Stimulated activated naive B cell treated with anti-CD40 and anti-IgM and Interleukin-4, amounts not matched to agents 10 μg/mL and 1 μg/mL and 100 μg/mL, for 72 hours (primary cell): ENCODE results near the gene THYN1.
A peak's percentile ranks its signal among the peaks of the same experiment; 100 is the strongest.
"Not testable (repeated sequence)": the region's sequence is repeated elsewhere in the genome, so short reads cannot be mapped to it uniquely, and the experiment has no call there.

Experiments
- ATAC-seq, 2 donors: fragments of 150-1000 bp; cut with Tn5 transposase; replicated peaks; 2 replicates each; pipeline ENCODE4 v1.10.0; 2021; ENCODE audit warnings: moderate library complexity in 1 of 2
- DNase-seq: peaks from one replicate; pipeline ENCODE4 v3.0.0; 2021
- H3K27ac Mint-ChIP-seq: one replicate; pipeline ENCODE4 v1.8.0; 2022; ENCODE audit warnings: mild to moderate bottlenecking, mixed read lengths
- H3K27me3 Mint-ChIP-seq, 2 donors: one replicate each; pipeline ENCODE4 v1.8.0; 2022; ENCODE audit warnings: mixed read lengths in 2 of 2
- H3K36me3 Mint-ChIP-seq, 2 donors: one replicate each; pipeline ENCODE4 v1.8.0; 2022; ENCODE audit warnings: mixed read lengths in 2 of 2, mild to moderate bottlenecking in 1 of 2
- H3K4me1 Mint-ChIP-seq, 2 donors: one replicate each; pipeline ENCODE4 v1.8.0; 2022; ENCODE audit warnings: mixed read lengths in 2 of 2, mild to moderate bottlenecking in 1 of 2
- H3K4me3 Mint-ChIP-seq, 2 donors: one replicate each; pipeline ENCODE4 v1.8.0; 2022; ENCODE audit warnings: mild to moderate bottlenecking in 2 of 2, mixed read lengths in 2 of 2, moderate library complexity in 1 of 2
- H3K9me3 Mint-ChIP-seq, 2 donors: one replicate each; pipeline ENCODE4 v1.8.0; 2022; ENCODE audit warnings: mixed read lengths in 2 of 2, mild to moderate bottlenecking in 1 of 2

Gene THYN1

DNA sequence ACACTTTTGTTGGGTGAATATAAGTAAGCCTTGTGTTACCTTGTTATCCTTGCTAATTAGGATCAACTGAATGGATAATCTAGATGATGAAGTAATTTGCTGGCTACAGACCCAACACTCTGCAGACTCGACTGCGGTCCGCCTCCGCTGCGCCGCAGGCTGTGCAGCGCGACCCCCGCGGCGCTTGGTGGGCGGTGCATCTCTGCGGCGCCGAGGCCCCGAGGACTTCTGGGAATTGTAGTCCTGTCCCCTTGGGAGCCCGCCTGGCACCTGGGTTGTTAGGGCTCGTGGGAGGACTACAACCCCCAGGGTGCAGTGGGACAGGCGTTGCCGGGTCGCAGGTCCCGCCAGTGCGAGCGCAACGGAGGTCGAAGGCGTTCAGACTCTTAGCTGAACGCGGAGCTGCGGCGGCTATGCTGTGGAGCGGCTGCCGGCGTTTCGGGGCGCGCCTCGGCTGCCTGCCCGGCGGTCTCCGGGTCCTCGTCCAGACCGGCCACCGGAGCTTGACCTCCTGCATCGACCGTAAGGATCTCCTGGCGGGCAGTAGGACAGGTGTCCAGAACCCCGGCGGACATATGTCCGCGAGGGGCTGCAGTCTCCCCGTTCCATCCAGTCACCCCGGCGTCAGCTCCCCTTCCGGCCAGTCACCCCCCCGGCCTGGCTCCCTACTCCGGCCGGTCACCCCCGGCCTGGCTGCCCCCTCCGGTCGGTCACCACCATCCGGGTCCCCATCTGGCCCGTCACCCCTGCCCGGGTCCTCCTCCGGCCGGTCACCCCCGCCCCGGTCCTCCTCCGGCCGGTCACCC, at the start of gene THYN1, which contains the start of gene ACAD8:
Gene THYN1 (minus strand): TSS at position 165 of the 806 bp plus-strand sequence. CDS start 470 bp downstream, outside the sequence.
Gene ACAD8 (plus strand): TSS at position 381 of the 806 bp plus-strand sequence. CDS start 33 bp downstream, at position 414.
- Mint-ChIP-seq H3K4me3 (peak within 1 kb of the TSS; percentile 94 to 96), H3K27me3 (no peaks in the 10 kb centered on the region), H3K36me3 (peaks cover 17 to 22% of the 10 kb centered on the region in 2 donors), H3K4me1 (peaks cover 8 to 33% of the 10 kb centered on the region in 2 donors), H3K27ac (peak within 1 kb of the TSS; percentile 93), H3K9me3 (no peaks in the 10 kb centered on the region)
- ATAC-seq = peak; percentile 99
- DNase-seq = peak; percentile 95

DNA sequence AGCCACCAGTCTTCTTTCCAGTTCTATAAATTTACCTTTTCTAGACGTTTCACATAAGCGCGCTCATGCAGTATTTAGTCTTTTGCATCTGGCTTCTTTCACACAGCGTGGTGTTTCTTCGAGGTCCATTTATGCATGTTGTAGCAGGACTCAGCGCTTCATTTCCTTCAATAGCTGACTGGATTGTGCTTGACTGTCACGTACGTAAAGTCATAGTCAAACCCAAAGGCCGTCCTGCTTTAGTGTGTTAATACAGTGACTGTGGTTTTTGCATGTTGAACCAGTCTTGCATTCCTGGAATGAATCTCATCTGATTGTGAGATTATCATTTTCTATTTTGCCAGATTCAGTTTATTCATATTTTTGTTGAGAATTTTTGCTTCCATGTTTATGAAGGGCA, 41.5 kb upstream of the THYN1 start:
- Mint-ChIP-seq H3K27ac (peak overlapping the region; percentile 63), H3K27me3 (peaks cover 24 to 27% of the 10 kb centered on the region in 2 donors), H3K36me3 (no peaks in the 10 kb centered on the region), H3K9me3 (no peaks in the 10 kb centered on the region), H3K4me3 (no peak overlapping the region), H3K4me1 (no peaks in the 10 kb centered on the region)
- DNase-seq = no peak
- no peak for ATAC-seq

GRCh38 chr11:134293119-134294113, 40.3 kb upstream of the THYN1 start:
- Mint-ChIP-seq H3K4me3 (no peak overlapping the region), H3K36me3 (no peaks in the 10 kb centered on the region), H3K9me3 (no peaks in the 10 kb centered on the region), H3K4me1 (no peaks in the 10 kb centered on the region), H3K27me3 (peaks cover 17 to 19% of the 10 kb centered on the region in 2 donors), H3K27ac (no peak overlapping the region)
- ATAC-seq (peak in 1 of 2 donors; percentile 34), DNase-seq (no peak)

DNA sequence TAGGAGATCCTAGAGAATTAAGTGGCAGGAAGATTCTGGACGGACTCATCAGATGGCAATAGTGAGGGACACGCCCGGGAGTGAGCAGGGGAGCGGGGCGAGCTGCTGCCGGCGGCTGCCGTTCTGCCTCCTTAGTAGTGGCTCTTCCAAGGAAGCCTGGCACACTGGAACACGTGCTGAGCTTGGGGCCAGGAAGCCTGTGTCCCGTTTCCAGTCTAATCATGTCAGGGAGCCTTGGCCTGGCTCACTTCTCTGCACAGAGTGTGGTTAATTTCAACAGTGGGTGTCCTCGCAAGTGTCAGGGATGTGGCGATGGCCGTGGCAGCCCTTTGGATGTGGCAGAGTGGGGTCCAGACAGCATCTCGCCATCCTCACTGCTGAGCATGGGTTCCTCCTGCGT, 39.5 kb upstream of the THYN1 start:
- DNase-seq (no peak), ATAC-seq (no peak)
- Mint-ChIP-seq H3K27me3 (peaks cover 16 to 25% of the 10 kb centered on the region in 2 donors), H3K4me1 (no peaks in the 10 kb centered on the region), H3K36me3 (no peaks in the 10 kb centered on the region), H3K9me3 (no peaks in the 10 kb centered on the region), H3K27ac (no peak overlapping the region), H3K4me3 (no peak overlapping the region)

DNA sequence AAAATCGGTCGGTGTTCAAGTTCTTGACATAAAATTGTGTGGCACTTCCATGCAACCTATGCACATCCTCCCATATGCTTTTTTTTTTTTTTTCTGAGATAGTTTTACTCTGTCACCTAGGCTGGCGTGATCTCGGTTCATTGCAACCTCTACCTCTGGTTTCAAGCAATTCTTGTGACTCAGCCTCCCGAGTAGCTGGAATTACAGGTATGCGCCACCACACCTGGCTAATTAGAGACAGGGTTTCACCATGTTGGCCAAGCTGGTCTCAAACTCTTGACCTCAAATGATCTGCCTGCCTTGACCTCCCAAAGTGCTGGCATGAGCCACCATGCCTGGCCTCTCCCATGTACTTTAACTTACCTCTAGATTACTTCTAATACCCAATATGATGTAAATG, 38.0 kb upstream of the THYN1 start:
- H3K4me1 Mint-ChIP-seq = no peaks in the 10 kb centered on the region
- H3K27ac Mint-ChIP-seq = no peak overlapping the region
- H3K36me3 Mint-ChIP-seq = no peaks in the 10 kb centered on the region
- ATAC-seq (no peak), DNase-seq (no peak)
- peaks cover 16 to 26% of the 10 kb centered on the region in 2 donors for H3K27me3 Mint-ChIP-seq
- no peak overlapping the region for H3K4me3 Mint-ChIP-seq
- no peaks in the 10 kb centered on the region for H3K9me3 Mint-ChIP-seq

DNA sequence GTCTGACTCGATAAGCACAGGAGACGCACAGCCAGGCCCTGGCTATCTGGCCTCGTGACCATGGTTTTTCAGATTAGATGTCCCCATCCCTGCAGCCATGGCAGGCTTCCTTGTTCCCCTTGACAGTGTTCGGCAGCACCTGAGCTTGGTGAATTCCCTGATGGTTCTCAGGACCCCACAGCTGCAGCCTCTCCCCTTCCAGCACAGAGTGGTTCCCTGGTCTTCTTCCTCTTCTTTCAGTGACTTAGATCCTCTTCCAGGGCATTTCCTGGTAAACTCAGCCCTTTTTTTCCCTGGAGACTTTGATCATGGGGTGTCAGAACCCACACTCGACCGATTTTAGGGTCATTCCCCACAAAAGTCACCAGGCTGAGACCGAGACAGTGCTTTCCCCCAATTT, 37.5 kb upstream of the THYN1 start:
- Mint-ChIP-seq H3K4me3 (no peak overlapping the region), H3K4me1 (no peaks in the 10 kb centered on the region), H3K27ac (no peak overlapping the region)

DNA sequence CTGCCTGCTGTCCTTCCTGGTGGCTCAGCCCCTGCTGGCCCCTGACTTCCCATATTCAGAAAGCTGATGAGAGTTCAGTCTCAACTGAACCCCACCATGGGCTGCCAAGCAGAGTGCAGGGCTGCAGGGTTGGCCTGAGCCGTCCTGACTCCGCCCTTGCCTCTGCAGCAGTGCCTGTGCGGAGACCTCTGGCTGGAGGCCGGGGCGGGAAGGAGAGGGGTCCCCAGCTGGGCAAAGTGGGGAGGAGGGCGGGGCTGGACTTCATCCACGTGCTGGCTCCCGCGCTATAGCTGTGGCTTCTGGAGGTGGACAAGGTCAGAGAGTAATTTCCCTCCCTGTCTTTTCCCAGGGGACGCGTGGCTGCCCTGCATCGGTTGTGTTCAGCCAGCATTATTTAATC, 36.6 kb upstream of the THYN1 start:
- Mint-ChIP-seq H3K4me1 (no peaks in the 10 kb centered on the region), H3K27ac (no peak overlapping the region), H3K4me3 (no peak overlapping the region), H3K27me3 (peaks cover 16 to 31% of the 10 kb centered on the region in 2 donors), H3K9me3 (no peaks in the 10 kb centered on the region), H3K36me3 (no peaks in the 10 kb centered on the region)
- ATAC-seq (no peak), DNase-seq (no peak)

More for the DNA sequence above, 37.5 kb upstream of the THYN1 start:
- DNase-seq (no peak), ATAC-seq (no peak)
- Mint-ChIP-seq H3K36me3 (no peaks in the 10 kb centered on the region), H3K27me3 (peaks cover 16 to 31% of the 10 kb centered on the region in 2 donors), H3K9me3 (no peaks in the 10 kb centered on the region)

- H3K9me3 Mint-ChIP-seq = no peaks in the 10 kb centered on the region
- H3K4me3 Mint-ChIP-seq = no peak overlapping the region
- DNase-seq = no peak
- no peaks in the 10 kb centered on the region for H3K36me3 Mint-ChIP-seq
- no peak overlapping the region for H3K27ac Mint-ChIP-seq
- H3K27me3 Mint-ChIP-seq = peaks cover 14 to 28% of the 10 kb centered on the region in 2 donors
- no peak for ATAC-seq
- H3K4me1 Mint-ChIP-seq = no peaks in the 10 kb centered on the region
Measured at GRCh38 chr11:134289167-134289566, 36.0 kb upstream of the THYN1 start.

DNA sequence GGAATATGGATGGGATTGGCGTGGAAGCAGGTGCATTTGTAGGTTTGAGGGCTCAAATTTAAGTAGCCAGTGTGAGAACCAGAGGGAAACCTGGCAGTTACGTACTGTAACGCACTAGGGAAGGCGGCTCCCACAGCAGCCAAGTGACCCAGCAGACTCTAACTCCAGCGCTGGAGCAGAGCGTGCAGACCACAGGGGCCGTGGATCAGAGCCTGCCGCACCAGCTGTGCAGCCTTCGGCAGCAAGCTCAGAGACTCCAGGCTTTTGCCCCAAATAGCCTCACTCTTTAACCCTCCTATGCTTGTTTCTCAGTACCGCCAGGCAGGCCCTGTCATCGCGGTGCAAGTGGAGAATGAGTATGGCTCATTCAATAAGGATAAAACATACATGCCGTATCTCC, 35.3 kb upstream of the THYN1 start:
- ATAC-seq (no peak), DNase-seq (no peak)
- no peak overlapping the region for H3K27ac Mint-ChIP-seq
- H3K4me1 Mint-ChIP-seq = no peaks in the 10 kb centered on the region
- H3K27me3 Mint-ChIP-seq = peaks cover 16 to 34% of the 10 kb centered on the region in 2 donors
- no peaks in the 10 kb centered on the region for H3K9me3 Mint-ChIP-seq
- no peaks in the 10 kb centered on the region for H3K36me3 Mint-ChIP-seq
- no peak overlapping the region for H3K4me3 Mint-ChIP-seq

GRCh38 chr11:134287561-134287960, 34.4 kb upstream of the THYN1 start:
- peaks cover 18 to 34% of the 10 kb centered on the region in 2 donors for H3K27me3 Mint-ChIP-seq
- DNase-seq (no peak), ATAC-seq (no peak)
- no peaks in the 10 kb centered on the region for H3K9me3 Mint-ChIP-seq
- no peaks in the 10 kb centered on the region for H3K36me3 Mint-ChIP-seq
- no peak overlapping the region for H3K27ac Mint-ChIP-seq
- H3K4me3 Mint-ChIP-seq = no peak overlapping the region
- no peaks in the 10 kb centered on the region for H3K4me1 Mint-ChIP-seq

- H3K36me3 Mint-ChIP-seq, H3K9me3 Mint-ChIP-seq, H3K4me1 Mint-ChIP-seq, H3K4me3 Mint-ChIP-seq, ATAC-seq, DNase-seq, H3K27ac Mint-ChIP-seq: not testable (repeated sequence)
- peaks cover 42 to 44% of the 10 kb centered on the region in 2 donors for H3K27me3 Mint-ChIP-seq
Measured at GRCh38 chr11:134284349-134284748, 31.2 kb upstream of the THYN1 start.

- Mint-ChIP-seq H3K4me3 (no peak overlapping the region), H3K9me3 (peaks cover 0 to under 1% of the 10 kb centered on the region in 2 donors), H3K4me1 (no peaks in the 10 kb centered on the region), H3K36me3 (peaks cover 0 to 1% of the 10 kb centered on the region in 2 donors), H3K27me3 (peaks cover 46 to 47% of the 10 kb centered on the region in 2 donors), H3K27ac (no peak overlapping the region)
- ATAC-seq = no peak
- DNase-seq = no peak
Measured at GRCh38 chr11:134283461-134284230, 30.5 kb upstream of the THYN1 start.

DNA sequence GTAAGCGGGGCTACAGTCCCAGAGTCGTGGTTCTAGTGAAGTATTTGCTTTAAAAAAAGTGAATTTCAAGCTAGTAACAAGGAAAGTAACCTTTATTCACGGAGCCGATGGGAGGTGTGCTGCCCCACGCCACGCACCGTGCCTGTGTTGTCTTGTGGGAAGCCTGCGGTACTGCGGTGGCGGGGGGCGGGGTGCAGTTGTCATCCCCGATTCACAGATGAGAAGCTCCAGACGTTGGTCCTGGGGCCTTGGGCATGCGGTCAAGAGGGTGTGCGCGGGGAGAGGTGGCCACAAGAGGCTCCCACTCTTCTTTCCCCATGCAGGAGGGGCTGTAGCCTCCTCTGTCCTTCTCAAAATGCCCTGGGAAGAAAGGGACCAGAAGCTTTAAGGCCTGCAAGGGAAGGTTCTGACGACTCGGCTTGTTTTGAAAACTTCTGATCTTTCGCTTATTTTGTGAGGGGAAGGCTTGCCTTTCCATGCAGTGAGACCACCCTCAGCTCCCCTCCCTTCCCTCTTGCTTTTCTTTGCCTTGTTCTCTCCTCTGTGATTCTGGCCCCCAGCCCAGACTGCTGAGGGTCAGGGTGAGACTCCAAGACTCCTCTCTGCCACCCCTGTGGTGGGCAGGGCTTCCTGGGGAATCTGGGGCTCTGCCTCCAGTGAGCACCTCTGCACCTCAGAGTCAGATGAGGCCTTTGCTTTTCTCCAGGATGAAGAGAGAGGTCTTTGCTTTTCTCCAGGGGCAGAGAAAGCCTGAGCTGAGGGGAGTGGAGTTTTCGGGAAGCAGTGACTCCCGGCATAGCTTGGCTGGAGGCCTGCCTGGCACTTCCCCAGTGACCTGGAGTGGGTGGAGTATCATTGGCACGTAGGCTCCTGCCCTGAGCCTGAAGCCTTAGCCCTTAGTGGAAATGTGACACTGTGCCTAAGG, 29.2 kb upstream of the THYN1 start:
- Mint-ChIP-seq H3K27me3 (peaks cover 51 to 59% of the 10 kb centered on the region in 2 donors), H3K4me1 (peaks cover 0 to 4% of the 10 kb centered on the region in 2 donors), H3K36me3 (peaks cover 0 to 1% of the 10 kb centered on the region in 2 donors), H3K9me3 (peaks cover 4 to 5% of the 10 kb centered on the region in 2 donors), H3K27ac (no peak overlapping the region), H3K4me3 (no peak overlapping the region)
- DNase-seq = no peak
- no peak for ATAC-seq
